ENCODE measurements around the gene CR1L.
"Not testable (repeated sequence)": the region's sequence is repeated elsewhere in the genome, so short reads cannot be mapped to it uniquely, and the experiment has no call there.

Gene CR1L

DNA sequence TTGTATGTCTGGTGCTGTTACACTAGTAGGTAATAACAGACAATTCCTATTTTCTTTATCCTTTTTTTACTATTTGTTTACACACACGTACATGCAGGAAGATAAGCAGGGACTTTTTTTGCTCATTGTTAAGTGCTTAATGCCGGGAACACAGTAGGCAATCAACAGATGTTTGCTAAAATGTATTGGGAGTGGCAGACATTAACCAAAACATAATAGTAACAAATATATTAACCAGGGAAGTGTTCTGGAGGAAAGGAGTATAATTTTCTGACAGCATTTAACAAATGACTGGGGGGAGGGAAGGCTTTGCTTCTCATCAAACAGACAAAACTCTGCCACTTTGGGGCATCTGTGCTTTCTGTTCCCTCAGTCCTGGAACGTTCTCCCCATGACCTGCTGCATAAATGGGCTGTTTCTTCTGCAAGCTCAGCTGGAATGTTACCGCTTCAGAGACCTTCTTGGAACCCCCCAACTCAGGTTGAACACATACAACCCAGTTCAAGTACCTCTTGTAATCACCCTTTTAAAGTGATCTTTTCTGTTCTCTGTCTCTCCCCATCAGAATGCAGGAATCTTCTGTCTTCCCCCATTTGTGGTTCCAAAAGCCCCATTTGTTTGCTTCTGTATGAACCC is 2.1 kb downstream of the CR1L start:
- DNase-seq = no peak

DNA sequence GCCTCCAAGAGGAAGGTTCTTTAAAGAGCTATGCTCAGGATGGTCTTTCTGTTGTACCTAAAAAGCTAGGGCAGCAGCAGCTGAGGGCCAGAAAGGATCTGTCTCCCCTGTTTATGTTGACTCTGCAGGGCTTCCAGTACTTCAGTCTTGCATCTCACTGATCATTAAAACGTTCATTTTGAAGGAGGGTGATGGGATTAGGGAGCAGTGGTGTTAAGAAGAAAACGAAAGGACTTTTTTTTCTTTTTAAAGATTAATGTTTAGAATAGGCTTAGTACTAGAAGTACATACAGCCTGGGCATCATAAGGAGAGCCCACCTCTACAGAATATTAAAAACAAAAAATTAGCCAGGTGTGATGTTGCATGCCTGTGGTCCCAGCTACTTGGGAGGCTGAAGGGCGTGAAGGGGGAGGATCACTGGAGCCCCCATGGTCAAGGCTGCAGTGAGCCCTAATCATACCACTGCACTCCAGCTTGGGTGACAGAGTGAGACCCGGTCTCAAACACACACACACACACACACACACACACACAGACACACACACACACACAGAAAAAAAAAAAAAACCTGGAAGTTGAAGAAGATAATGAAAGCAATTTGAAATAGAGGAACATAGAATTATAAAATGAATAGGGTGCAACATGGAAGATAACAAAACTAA is 2.9 kb downstream of the CR1L start:
- DNase-seq = no peak

DNA sequence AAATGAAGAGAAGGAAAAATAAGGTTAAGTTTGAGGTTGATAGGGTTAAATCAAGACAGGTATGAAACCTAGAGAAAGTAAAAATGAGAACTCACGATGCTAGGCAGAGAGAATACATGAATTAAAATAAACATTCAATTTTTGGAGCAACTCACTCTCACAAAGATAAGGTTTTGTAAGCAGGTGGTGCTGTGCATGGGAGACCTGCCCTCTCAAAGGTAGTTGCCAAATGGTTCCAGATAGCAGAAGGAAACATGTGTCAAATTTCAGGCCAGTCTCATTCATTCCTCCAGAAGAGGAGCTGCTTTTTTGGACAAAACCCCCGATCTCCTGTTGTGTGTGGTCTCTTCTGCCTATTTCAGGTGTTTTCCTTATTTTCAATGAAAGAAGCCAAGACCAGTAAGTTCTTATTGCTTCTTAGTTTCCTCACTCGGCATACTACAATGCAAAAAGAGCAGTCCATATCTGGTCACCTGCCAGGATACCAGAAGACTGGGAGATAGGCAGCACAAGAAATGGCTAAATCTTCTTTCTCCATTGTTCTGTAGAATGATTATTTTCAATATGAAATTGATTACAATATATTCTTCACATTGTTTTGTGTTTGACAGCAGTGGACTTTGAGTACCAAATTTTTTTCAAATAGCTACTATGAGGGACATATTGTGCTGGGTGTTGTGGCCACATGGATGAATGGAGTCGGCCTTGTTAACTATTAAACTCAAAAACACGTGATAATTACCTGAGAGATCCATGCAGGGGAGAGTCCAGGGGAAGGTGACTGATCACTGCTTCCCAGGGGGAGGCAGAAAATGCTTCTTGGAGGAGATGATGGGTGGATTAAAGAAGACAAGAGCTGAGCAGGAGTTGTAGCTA is 3.6 kb downstream of the CR1L start:
- DNase-seq = no peak

- DNase-seq = no peak
Measured at GRCh38 chr1:207649210-207649753, 4.3 kb downstream of the CR1L start.

DNA sequence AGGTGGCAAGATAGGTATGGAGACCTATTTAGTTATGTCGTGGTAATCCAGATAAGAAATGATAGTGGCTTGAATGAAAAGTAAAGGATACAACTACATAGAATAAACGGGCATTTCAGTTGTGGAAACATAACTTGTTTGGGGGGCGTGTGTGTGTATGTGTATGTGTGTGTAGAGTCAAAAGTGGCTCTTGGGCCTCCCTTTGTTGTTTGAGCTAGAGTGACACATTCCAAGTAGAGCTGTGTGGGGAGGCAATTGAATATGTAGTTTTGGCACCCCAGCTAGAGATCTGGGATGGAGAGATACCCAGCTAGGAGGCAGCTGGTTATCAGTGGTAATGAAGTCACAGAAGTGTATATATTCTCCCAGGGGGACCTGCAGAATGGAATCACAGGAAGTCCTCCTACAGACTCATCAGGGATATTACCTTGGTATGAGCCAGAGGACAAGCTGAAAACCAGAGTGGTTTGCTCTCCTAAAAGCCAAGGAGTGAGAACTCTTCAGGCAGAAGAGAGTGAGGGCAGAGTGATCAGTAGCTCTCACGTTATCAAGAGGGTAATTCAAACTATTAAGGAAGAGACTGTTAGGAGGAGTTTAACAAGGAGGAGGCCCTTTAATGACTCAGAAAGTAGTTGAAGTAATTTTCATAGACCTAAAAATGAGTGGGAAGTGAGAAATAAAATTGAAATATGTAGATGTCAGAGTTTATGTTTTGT is 5.1 kb downstream of the CR1L start:
- DNase-seq = no peak

DNA sequence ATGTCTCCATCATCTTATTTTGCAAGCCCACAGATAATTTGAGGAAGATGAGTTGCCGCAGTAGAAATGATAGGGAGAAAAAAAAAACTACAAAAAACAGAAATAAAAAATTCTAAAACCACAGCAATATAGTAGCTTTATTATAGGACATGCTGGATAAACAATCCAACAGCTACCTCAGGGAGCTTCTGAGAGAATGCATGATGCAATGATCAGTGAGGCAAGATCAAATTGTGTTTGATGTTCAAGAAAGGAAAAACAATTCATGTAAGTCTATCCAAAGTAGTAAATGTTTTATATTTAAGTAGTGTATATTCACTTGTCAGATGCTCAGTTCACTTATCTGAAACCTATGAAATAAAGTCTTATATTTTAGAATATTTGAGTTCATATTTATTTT is 6.7 kb downstream of the CR1L start:
- DNase-seq = no peak

DNA sequence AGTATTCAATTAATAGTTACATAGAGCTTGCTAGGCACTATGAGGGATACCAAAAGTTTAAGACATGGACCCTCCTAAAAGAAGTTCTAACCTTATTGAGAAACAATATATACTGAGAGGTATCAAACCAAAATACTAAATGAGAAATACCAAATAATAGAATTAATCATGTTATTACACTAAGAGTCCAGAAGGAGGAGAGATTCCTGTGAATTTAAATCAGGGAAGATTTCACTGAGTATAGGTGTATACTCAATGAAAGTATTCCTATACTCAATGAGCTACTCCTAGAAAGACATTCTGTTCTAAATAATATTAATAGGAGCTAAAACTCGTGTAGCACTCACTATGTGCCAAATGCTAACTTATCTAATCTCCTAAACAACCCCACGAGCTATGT is 9.4 kb downstream of the CR1L start:
- no peak for DNase-seq

- no peak for DNase-seq
Measured at GRCh38 chr1:207658408-207658807, 13.5 kb downstream of the CR1L start.

- DNase-seq = no peak
Measured at GRCh38 chr1:207658904-207659485, 14.1 kb downstream of the CR1L start.

GRCh38 chr1:207659545-207660153 is 14.7 kb downstream of the CR1L start:
- no peak for DNase-seq

DNA sequence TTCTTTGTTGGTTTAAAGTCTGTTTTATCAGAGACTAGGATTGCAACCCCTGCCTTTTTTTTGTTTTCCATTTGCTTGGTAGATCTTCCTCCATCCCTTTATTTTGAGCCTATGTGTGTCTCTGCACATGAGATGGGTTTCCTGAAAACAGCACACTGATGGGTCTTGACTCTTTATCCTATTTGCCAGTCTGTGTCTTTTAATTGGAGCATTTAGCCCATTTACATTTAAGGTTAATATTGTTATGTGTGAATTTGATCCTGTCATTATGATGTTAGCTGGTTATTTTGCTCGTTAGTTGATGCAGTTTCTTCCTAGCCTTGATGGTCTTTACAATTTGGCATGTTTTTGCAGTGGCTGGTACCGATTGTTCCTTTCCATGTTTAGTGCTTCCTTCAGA is 16.5 kb downstream of the CR1L start:
- DNase-seq = not testable (repeated sequence)

DNA sequence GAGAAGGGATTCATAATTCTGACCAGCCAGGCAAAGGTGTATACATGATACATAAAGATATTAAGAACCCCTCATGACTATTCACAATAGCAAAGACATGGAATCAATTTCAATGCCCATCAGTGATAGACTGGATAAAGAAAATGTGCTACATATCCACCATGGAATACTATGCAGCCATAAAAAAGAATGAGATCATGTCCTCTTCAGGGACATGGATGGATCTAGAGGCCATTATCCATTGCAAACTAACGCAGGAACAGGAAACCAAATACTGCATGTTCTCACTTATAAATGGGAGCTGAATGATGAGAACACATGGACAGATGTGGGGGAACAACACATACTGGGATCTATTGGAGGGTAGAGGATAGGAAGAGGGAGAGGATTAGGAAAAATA is 21.4 kb downstream of the CR1L start:
- no peak for DNase-seq

DNA sequence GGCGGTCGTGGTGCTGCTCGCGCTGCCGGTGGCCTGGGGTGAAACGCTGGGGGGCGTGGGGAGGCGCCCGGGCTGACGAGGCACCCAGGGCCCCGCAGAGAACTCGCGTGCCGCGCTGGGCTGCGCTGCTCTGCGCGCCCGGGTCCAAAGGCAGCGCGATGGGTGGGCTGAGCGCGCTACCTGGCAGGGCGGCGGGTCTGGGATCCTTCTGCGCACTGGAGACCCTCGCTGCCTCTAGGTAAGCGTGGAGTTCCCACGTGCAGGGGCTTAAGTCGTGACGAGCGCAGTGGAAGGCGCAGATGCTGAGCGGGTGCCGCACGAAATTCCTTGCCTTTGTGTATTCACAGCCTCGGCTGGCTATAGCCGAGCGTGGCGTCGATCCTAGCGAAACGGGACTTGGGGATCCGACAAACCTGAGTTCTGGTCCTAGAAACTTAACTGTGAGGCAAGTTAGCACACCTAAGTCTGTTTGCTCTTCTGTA is 24.6 kb downstream of the CR1L start:
- DNase-seq = no peak

GRCh38 chr1:207670192-207670591 is 25.3 kb downstream of the CR1L start:
- no peak for DNase-seq

DNA sequence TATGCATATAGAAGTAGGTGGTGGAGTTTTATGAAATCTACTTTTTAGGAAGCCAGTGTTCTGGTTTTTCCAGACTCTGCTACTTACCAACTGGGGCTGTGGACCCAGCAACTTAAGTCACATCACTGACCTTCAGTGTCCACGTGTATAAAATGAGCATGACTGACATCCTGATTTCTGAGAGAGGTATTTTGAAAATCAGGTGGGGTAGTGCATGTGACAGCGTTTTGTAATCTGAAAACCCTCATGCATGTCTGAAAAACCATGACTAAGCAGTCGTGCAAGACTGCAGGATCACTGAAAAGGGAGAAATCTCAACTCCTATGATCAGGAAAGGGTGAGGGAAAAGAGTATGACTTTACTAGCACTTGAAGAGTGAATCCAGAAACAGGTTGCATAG is 26.1 kb downstream of the CR1L start:
- DNase-seq = no peak

- DNase-seq = peak; percentile 13
Measured at GRCh38 chr1:207672522-207673130, 27.7 kb downstream of the CR1L start.

GRCh38 chr1:207673399-207673798 is 28.5 kb downstream of the CR1L start:
- no peak for DNase-seq

DNA sequence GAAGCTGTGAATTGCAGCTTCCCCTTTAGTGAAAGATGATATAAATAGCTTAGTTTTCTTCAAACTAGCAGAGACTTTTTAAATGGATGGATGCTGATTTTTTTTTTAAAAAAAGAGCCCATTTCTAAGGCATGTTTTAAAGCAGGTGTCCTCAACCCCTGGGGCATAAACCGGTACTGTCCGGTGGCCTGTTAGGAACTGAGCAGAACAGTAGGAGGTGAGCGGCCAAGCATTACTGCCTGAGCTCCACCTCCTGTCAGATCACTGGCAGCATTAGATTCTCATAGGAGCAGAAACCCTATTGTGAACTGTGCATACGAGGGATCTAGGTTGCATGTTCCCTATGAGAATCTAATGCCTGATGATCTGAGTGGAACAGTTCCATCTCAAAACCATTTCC is 31.2 kb downstream of the CR1L start:
- DNase-seq = no peak

DNA sequence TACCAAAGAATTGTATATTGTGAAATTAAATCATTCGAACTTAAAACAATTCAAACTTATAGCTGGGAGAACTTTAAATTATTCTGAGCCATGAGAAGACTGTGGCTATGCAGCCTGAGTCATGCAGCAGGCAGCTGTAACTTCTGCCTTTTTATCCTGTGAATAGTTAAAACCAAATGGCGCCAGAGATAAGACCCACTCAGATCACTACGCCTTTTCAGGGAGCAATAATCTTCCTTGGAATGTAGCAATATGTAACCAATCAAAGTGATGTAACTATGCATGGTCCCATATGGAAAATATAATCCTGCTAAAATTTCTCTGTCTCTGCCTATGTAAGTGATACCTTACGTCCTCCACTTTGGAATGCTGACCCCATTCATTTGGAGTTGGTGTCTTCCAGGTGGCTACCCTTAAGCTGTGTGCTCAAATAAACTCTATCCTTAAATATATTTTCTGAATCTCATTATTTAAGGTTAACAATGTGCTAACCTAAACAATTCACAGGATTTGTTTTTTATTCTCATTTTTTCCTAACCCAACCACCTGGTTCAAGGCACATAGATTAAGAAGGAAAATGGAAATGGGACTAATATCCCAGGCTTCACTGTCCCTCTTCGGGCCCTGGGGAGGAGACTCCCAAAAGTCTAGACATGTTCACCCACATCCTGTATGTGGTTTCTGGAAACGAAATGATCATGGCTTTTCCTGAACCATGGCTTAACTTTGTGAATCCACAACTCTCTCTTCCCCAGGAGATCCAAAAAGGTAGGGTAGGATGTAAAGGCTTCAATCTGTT is 35.9 kb downstream of the CR1L start:
- DNase-seq = not testable (repeated sequence)

- DNase-seq = not testable (repeated sequence)
Measured at GRCh38 chr1:207682872-207683434, 38.0 kb downstream of the CR1L start.

Data from stimulated activated CD4-positive, alpha-beta T cell treated with anti-CD3 and anti-CD28 coated beads, Interleukin-1b, Interleukin-23, amount 100 ng/mL, for 48 hours (primary cell).